Natural killer cell treated with Interleukin-12 subunit alpha and Interleukin-12 subunit beta and Interleukin-15 and Interleukin-18, amount 100 ng/mL, for 72 hours (primary cell): ENCODE results near the gene MBOAT7. TPM values are rescaled to one million over a fixed set of nuclear protein-coding genes. Genes with fewer than 3 reads are reported as not detected.

ENCODE experiments used
- ATAC-seq, 2 donors: fragments of 150-1000 bp; cut with Tn5 transposase in 1 of 2; sonication (Bioruptor Pico), chemical (Tn5 transposase) in 1 of 2; 2 replicates each; pipeline ENCODE4 v1.10.0; 2021
- DNase-seq: peaks from one replicate; pipeline ENCODE4 v3.0.0; 2022; ENCODE audit warnings: low spot score
- H3K27ac Mint-ChIP-seq, 2 donors: 1 replicate in 1 of 2; 2 replicates in 1 of 2; pipeline ENCODE4 v1.8.0; 2022; ENCODE audit warnings: mixed read lengths in 2 of 2, mild to moderate bottlenecking in 1 of 2, moderate library complexity in 1 of 2
- H3K27me3 Mint-ChIP-seq, 2 donors: 1 replicate in 1 of 2; 2 replicates in 1 of 2; pipeline ENCODE4 v1.8.0; 2022; ENCODE audit warnings: mixed read lengths in 2 of 2
- H3K36me3 Mint-ChIP-seq: one replicate; pipeline ENCODE4 v1.8.0; 2022; ENCODE audit warnings: mixed read lengths
- H3K4me1 Mint-ChIP-seq, 2 donors: 1 replicate in 1 of 2; 2 replicates in 1 of 2; pipeline ENCODE4 v1.8.0; 2022; ENCODE audit warnings: low read depth in 2 of 2, mixed read lengths in 2 of 2, mild to moderate bottlenecking in 1 of 2
- H3K4me3 Mint-ChIP-seq: one replicate; pipeline ENCODE4 v1.8.0; 2022; ENCODE audit warnings: mixed read lengths
- H3K9me3 Mint-ChIP-seq: 2 replicates; pipeline ENCODE4 v1.8.0; 2022; ENCODE audit warnings: mixed read lengths
- total RNA-seq, 2 donors: library from RNA; stranded (reverse); gene quantifications; one replicate each; pipeline ENCODE4 v1.2.3, GENCODE V29; 2022

MBOAT7 gene
- total RNA-seq, 2 donors from 2014 or later = 24.2 to 56.5 TPM

DNA sequence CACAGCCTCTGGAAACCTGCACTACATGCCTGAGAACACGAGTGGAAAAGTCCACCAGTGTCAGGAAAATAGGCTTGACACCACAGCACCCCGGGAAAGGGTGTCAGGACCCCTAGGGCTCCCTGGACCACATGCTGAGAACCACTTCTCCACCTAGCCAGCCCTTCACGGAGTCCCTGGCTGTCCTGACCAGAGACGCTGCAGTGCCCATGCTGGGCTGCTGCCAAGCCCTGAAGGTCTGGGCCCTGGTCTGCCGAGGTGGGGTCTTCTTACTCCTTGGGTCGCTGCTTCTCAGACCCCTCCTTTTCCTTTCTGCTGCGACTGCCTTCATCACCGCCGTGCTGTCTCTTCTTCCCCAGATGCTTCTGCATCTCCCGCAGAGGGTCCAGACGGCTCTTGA lies 32.9 kb downstream of the MBOAT7 start:
- no peak overlapping the region for H3K27ac Mint-ChIP-seq
- peaks cover 42 to 46% of the 10 kb centered on the region in 2 donors for H3K4me1 Mint-ChIP-seq
- no peaks in the 10 kb centered on the region for H3K9me3 Mint-ChIP-seq
- ATAC-seq (no peak), DNase-seq (no peak)
- H3K27me3 Mint-ChIP-seq = no peaks in the 10 kb centered on the region
- no peak overlapping the region for H3K4me3 Mint-ChIP-seq
- peaks cover 6% of the 10 kb centered on the region for H3K36me3 Mint-ChIP-seq

DNA sequence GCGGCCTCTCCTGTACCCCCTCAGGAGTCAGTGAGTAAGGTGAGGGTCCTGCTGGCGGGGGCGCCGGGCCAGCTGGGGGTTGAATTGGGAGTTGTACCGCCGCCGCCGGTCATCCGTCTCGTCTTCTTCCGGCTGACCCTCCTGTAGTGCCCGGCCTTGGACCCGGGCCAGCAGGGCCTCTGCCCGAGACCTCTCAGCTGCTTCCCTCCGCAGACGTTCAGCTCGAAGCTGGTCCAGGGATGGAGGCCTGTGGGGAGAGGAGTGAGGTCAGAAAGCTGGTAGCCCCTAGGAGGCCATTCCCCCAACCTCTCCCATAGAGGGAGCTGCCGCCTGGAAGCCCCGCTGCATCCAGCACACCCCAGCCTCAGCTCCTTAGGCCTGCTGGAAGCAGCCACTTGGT lies 33.7 kb downstream of the MBOAT7 start:
- no peaks in the 10 kb centered on the region for H3K9me3 Mint-ChIP-seq
- no peak overlapping the region for H3K27ac Mint-ChIP-seq
- H3K36me3 Mint-ChIP-seq = peaks cover 6% of the 10 kb centered on the region
- H3K4me1 Mint-ChIP-seq = peaks cover 40 to 42% of the 10 kb centered on the region in 2 donors
- H3K27me3 Mint-ChIP-seq = no peaks in the 10 kb centered on the region
- no peak for DNase-seq
- no peak overlapping the region for H3K4me3 Mint-ChIP-seq
- no peak for ATAC-seq

DNA sequence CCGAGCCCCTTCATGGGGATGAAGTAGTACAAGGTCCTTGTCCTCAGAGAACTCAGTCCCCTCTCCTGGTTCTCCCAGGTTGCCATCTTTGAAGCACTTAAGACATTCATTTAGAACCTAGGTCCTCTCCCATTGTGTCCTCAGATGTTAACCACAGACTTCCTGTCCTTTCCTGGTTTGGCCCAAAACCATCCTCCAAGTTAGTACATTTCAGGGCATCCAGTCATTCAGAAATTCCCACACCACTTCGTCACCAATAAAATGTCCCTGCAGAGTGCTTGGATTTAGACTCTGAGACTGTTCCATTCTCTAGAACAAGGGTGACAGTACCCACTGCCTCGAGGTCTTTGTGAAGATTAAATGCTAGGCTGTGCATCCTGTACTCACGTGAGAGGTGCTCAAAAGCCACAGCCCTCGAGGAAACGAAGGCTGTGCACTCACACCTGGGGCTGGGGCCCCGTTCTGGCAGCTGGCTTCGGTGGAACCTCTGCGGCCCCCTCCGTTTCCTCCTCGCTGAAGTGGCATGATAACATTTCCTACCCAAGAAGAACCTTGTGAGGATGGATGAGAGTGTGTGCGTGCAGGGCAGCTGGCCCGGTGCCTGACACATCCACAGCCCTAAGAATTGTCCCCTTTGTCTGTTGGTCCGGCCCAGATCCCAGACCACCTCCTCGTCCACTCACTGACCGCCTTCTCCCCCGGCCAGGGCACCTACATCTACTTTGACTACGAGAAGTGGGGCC lies 34.6 kb downstream of the MBOAT7 start:
- Mint-ChIP-seq H3K27me3 (no peaks in the 10 kb centered on the region), H3K27ac (peak overlapping the region; percentile 39 to 77), H3K4me1 (peaks cover 36 to 39% of the 10 kb centered on the region in 2 donors), H3K4me3 (no peak overlapping the region), H3K9me3 (no peaks in the 10 kb centered on the region), H3K36me3 (peaks cover 9% of the 10 kb centered on the region)
- DNase-seq = no peak
- no peak for ATAC-seq

DNA sequence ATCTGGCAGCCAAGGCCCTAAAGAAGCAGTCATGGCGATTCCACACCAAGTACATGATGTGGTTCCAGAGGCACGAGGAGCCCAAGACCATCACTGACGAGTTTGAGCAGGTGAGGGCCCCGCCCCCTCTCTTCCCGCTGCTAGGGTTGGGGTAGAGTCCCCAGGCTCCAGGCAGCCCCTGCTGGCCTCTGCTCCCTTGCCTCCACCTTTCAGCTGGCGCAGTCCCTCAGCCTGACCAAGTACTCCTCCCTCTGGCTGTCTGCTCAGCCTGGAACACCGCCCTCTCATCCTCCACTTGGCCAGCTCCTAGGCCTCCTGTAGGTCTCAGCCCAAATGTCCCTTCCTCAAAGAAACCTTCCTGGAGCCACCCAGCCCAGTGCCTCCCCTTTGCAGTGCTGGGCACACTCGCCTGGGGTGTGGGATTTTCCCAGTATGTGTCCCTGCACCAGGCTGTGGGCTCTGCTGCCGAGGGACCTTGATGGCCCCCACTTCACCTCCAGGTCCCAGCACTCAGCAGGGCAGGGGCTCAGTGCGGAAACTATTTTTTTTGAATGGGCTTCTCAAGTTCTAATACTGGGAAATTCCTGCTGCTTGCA lies 35.6 kb downstream of the MBOAT7 start:
- DNase-seq = no peak
- peaks cover 12% of the 10 kb centered on the region for H3K36me3 Mint-ChIP-seq
- no peak for ATAC-seq

DNA sequence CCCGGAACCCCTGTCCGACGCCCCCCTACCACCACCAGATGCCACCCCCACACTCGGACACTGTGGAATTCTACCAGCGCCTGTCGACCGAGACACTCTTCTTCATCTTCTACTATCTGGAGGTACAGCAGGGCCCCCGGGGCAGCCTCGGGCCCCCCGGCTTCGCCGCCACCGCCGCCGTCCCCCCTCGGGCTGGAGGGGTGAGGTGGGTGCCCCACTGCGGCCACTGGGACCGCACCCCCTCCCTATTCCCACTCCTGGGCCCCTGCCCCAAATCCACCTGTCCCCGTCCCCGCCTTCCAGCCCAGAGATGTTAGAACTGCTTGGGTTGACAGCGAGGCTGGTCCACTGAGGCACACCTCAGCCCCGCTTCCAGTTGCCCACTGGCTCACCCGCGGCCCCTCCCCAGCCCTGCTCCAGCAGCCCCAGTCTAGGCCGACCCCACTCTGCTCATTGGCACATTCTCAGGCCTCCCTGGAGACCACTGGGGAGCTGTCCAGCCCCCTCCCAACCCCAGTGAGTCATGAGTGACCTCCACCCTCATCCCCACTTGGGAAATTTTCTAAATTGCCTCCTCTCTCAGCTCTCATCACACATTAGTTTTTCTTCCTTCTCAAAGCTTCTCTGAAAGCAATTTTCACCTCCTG lies 36.4 kb downstream of the MBOAT7 start:
- Mint-ChIP-seq H3K36me3 (peaks cover 12% of the 10 kb centered on the region), H3K27ac (peak overlapping the region in 1 of 2 donors; percentile 49), H3K4me3 (no peak overlapping the region), H3K4me1 (peaks cover 20 to 30% of the 10 kb centered on the region in 2 donors), H3K9me3 (no peaks in the 10 kb centered on the region), H3K27me3 (no peaks in the 10 kb centered on the region)
- ATAC-seq (no peak), DNase-seq (no peak)

More for the DNA sequence above, 35.6 kb downstream of the MBOAT7 start:
- no peaks in the 10 kb centered on the region for H3K27me3 Mint-ChIP-seq
- peaks cover 29 to 36% of the 10 kb centered on the region in 2 donors for H3K4me1 Mint-ChIP-seq
- no peaks in the 10 kb centered on the region for H3K9me3 Mint-ChIP-seq
- no peak overlapping the region for H3K4me3 Mint-ChIP-seq
- H3K27ac Mint-ChIP-seq = peak overlapping the region; percentile 39 to 49

DNA sequence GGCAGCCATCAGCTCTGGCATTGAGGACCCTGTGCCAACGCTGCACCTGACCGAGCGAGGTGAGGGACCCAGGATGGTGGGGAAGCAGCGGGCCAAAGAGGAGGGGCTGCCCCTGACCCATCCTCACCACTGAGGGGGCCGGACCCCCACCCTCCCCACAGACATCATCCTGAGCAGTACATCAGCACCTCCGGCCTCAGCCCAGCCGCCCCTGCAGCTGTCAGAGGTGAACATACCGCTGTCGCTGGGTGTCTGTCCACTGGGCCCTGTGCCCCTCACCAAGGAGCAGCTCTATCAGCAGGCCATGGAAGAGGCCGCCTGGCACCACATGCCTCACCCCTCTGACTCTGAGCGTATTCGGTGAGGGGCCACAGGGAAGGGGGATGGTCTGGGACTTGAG lies 37.1 kb downstream of the MBOAT7 start:
- no peak overlapping the region for H3K27ac Mint-ChIP-seq
- H3K27me3 Mint-ChIP-seq = no peaks in the 10 kb centered on the region
- peaks cover 20 to 29% of the 10 kb centered on the region in 2 donors for H3K4me1 Mint-ChIP-seq
- DNase-seq (no peak), ATAC-seq (no peak)
- peaks cover 12% of the 10 kb centered on the region for H3K36me3 Mint-ChIP-seq
- no peak overlapping the region for H3K4me3 Mint-ChIP-seq
- H3K9me3 Mint-ChIP-seq = no peaks in the 10 kb centered on the region

DNA sequence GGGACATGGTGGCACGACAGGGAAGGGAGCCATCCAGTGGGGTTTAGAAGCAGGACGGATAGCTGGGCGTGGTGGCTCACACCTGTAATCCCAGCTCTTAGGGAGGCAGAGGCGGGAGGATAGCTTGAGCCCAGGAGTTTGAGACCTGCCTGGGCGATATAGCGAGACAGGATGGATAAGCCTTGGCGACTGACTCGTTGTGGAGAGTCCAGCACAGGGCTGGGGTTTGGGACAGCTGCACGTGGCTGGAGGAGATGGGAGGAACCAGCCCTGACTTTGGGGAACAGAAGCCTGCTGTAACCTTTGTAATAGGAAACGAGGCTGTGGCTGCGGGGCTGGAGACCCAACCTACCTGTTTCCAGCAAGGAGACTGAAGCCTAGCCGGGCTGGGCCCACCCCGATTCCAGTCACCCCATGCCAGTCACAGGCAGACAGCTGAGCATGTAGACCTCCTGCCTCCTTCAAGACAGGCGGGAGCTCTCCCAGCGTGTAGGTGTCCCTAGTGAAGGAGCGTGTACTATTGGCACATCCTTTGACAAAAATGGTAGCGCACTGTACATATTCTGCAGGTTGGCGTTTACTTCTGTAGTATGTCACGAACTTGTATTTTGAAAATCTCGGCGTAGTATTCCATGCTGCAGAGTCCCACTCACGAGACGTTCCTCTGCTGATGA lies 37.9 kb downstream of the MBOAT7 start:
- peaks cover 13 to 27% of the 10 kb centered on the region in 2 donors for H3K4me1 Mint-ChIP-seq
- H3K36me3 Mint-ChIP-seq = peaks cover 6% of the 10 kb centered on the region
- H3K27ac Mint-ChIP-seq = peak overlapping the region in 1 of 2 donors; percentile 56
- ATAC-seq (no peak), DNase-seq (no peak)
- no peak overlapping the region for H3K4me3 Mint-ChIP-seq
- no peaks in the 10 kb centered on the region for H3K9me3 Mint-ChIP-seq
- H3K27me3 Mint-ChIP-seq = no peaks in the 10 kb centered on the region

DNA sequence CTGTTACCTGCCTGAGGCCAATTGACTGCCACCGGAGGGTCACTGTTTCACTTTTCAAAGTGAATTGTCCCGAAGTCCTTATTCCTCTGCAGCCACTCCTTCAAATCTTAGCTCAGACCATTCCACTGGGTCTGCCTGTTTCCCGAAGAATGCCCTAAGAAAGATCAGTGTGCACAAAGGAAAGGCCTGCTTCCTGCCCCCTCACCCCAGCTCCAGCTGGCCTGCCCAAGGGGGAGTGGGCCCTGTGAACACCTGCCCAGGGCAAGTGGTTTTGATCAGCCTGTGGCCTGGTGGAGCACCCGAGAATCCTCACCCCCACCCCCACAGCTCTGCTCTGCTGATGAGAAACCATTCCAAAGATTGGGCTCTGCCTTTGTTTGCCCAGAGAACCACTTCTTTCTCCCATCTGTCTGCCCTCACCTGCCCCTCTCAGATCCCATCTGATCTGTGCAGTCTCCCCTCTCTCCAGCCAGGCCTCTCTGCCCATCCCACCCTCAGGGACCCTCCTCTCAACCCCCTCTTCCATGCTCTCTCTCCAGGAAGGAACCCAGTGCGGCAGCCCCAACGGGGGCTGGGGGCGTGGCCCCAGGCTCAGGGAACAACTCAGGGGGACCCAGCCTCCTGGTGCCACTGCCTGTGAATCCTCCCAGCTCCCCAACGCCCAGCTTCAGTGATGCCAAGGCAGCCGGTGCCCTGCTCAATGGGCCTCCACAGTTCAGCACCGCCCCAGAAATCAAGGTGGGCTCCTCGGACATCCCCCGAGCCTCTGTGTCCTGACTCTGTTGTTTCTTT lies 40.2 kb downstream of the MBOAT7 start:
- no peak for ATAC-seq
- peaks cover 13% of the 10 kb centered on the region for H3K36me3 Mint-ChIP-seq
- H3K27me3 Mint-ChIP-seq = no peaks in the 10 kb centered on the region
- no peak overlapping the region for H3K4me3 Mint-ChIP-seq
- no peak for DNase-seq
- peaks cover 6 to 32% of the 10 kb centered on the region in 2 donors for H3K4me1 Mint-ChIP-seq
- no peaks in the 10 kb centered on the region for H3K9me3 Mint-ChIP-seq
- H3K27ac Mint-ChIP-seq = no peak overlapping the region

DNA sequence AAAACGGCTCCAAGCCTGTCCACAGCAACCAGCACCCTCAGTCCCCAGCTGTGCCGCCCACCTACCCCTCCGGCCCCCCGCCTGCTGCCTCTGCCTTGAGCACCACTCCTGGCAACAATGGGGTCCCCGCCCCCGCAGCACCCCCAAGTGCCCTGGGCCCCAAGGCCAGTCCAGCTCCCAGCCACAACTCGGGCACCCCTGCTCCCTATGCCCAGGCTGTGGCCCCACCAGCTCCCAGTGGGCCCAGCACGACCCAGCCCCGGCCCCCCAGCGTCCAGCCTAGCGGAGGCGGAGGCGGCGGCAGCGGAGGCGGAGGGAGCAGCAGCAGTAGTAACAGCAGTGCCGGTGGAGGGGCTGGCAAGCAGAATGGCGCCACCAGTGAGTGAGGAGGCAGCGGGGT lies 41.2 kb downstream of the MBOAT7 start:
- Mint-ChIP-seq H3K36me3 (peaks cover 22% of the 10 kb centered on the region), H3K9me3 (no peaks in the 10 kb centered on the region), H3K27ac (no peak overlapping the region), H3K4me1 (peaks cover 5 to 33% of the 10 kb centered on the region in 2 donors), H3K27me3 (no peaks in the 10 kb centered on the region), H3K4me3 (no peak overlapping the region)
- ATAC-seq = no peak
- DNase-seq = no peak

DNA sequence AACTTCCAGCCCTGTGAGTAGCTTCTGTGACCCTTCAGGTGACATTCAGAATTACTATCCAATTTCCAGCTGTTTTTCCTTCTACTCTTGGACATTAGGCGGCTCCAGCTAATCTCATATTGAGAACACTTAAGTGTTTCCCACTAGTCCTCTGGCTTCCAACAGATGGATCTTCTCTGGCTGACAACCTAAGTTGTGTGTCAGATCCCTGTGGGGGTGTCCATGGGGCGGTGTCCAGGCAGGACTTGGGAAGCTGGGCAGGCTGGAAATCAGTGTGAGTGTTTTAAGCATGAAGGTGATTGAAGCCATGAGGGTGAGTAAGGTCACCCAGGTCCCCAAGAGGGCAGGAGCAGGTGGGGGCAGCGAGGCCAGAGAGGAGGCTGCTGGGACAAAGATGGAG lies 41.7 kb downstream of the MBOAT7 start:
- ATAC-seq (no peak), DNase-seq (no peak)
- no peaks in the 10 kb centered on the region for H3K27me3 Mint-ChIP-seq
- H3K36me3 Mint-ChIP-seq = peaks cover 22% of the 10 kb centered on the region
- H3K27ac Mint-ChIP-seq = no peak overlapping the region
- no peaks in the 10 kb centered on the region for H3K9me3 Mint-ChIP-seq
- no peak overlapping the region for H3K4me3 Mint-ChIP-seq
- peaks cover 5 to 37% of the 10 kb centered on the region in 2 donors for H3K4me1 Mint-ChIP-seq

DNA sequence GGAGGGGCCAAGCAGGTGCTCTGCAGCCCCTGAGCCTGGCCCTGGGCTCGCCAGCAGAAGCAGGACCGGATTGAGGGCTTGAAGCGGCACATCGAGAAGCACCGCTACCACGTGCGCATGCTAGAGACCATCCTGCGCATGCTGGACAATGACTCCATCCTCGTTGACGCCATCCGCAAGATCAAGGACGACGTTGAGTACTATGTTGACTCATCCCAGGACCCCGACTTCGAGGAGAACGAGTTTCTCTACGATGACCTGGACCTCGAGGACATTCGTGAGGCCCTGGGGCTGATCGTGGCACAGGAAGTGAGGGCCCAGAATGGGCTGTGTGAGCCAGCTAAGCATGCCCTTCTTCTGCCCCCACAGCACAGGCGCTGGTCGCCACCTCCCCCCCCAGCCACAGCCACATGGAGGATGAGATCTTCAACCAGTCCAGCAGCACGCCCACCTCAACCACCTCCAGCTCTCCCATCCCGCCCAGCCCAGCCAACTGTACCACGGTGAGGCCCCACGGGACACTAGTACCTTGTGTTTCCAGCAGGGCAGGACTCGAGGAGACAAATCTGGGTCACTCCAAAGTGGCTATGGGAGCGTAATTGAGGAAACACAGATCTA lies 43.7 kb downstream of the MBOAT7 start:
- no peak for DNase-seq
- H3K4me3 Mint-ChIP-seq = no peak overlapping the region
- H3K36me3 Mint-ChIP-seq = peaks cover 22% of the 10 kb centered on the region
- ATAC-seq = no peak
- no peak overlapping the region for H3K27ac Mint-ChIP-seq
- H3K4me1 Mint-ChIP-seq = peaks cover 19 to 49% of the 10 kb centered on the region in 2 donors
- H3K9me3 Mint-ChIP-seq = no peaks in the 10 kb centered on the region
- no peaks in the 10 kb centered on the region for H3K27me3 Mint-ChIP-seq

DNA sequence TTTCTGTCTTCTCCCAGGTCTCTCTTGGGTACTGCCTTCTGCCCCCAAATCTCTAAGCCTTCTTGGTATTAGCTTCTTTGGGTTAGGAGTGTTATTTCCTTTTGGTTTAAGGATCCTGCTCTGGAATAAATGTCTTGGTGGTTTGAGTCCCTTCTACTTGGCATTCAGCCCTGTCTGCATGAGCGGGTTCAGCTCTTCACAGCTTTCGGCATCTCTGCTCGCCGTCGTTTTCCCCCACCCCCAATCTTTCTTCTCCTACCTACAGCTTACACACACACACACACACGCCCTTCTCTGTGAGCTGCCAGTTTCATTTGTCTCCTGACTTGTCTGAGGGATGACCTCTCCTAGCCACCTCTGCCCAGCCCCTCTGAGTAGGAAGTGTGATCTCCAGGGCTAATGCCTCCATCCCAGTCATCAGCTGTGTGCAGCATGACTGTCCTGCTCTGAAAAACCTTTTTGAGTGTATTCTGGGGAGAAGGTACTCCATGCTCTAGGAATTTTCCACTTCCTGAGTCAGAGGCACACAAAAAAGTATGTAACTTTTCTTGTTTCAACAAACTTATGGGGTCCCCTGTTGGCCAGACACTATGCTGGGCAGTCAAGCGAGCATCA lies 47.1 kb downstream of the MBOAT7 start:
- peaks cover 16% of the 10 kb centered on the region for H3K36me3 Mint-ChIP-seq
- no peaks in the 10 kb centered on the region for H3K9me3 Mint-ChIP-seq
- DNase-seq = no peak
- no peak overlapping the region for H3K4me3 Mint-ChIP-seq
- ATAC-seq = no peak
- peaks cover 33 to 59% of the 10 kb centered on the region in 2 donors for H3K4me1 Mint-ChIP-seq
- H3K27me3 Mint-ChIP-seq = no peaks in the 10 kb centered on the region
- no peak overlapping the region for H3K27ac Mint-ChIP-seq
